ENCODE data around the gene WIPF3. TPM values are rescaled to one million over a fixed set of nuclear protein-coding genes. Genes with fewer than 3 reads are reported as not detected.
"Not testable (repeated sequence)": the region's sequence is repeated elsewhere in the genome, so short reads cannot be mapped to it uniquely, and the experiment has no call there.

The WIPF3 gene
- total RNA-seq, 1 donor from 2014 or later: 0.65 TPM

- no peak overlapping the region for H3K4me3 Mint-ChIP-seq (ENCODE audit: unreplicated experiment)
- H3K36me3 Mint-ChIP-seq (ENCODE audit: low read depth): no peaks in the 10 kb centered on the region
- H3K4me1 Mint-ChIP-seq (ENCODE audit: low read depth): no peaks in the 10 kb centered on the region
- no peaks in the 10 kb centered on the region for H3K9me3 Mint-ChIP-seq (ENCODE audit: low read depth)
- TF ChIP-seq CTCF (IDR thresholded peaks at IDR 0.05): no peak
- no peak overlapping the region for H3K27ac Mint-ChIP-seq (ENCODE audit: unreplicated experiment)
- DNase-seq (ENCODE audit: low spot score): no peak
- H3K27me3 Mint-ChIP-seq (ENCODE audit: low read depth): peaks cover 4% of the 10 kb centered on the region
These were observed 83.9 kb downstream of the WIPF3 start for GRCh38 chr7:29890251-29890650.

DNA sequence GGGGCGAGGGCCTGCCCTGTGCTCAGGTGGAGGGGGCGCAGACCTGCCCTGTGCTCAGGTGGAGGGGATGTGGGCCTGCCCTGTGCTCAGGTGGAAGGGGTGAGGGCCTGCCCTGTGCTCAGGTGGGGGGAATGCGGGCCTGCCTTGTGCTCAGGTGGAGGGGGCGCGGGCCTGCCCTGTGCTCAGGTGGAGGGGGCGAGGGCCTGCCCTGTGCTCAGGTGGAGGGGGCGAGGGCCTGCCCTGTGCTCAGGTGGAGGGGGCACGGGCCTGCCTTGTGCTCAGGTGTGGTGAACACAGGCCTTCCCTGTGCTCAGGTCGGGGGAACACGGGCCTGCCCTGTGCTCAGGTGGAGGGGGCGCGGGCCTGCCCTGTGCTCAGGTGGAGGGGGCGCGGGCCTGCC lies 84.5 kb downstream of the WIPF3 start:
- H3K4me1 Mint-ChIP-seq (ENCODE audit: low read depth); H3K9me3 Mint-ChIP-seq (ENCODE audit: low read depth); H3K27me3 Mint-ChIP-seq (ENCODE audit: low read depth): not testable (repeated sequence)

DNA sequence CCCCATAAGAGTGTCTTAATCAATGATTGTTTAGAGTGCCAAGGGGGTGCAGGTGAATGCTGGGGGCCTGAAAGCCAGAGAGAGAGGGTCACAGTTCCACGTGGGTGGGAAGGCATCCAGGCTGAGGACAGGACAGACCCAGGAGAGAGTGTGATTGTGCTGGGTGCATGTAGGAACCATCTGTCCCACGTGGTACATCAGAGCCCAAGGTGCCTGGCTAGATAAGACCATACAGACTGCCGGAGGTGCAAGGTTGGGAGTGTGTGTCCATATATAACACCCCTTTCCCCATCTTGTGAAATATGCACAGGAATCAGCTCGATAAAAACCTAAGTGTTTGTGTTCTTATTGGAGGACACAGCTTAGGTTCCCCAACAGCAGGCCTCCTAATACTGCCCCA lies 85.5 kb downstream of the WIPF3 start:
- H3K4me3 Mint-ChIP-seq (ENCODE audit: unreplicated experiment): no peak overlapping the region

More for the DNA sequence above, 84.5 kb downstream of the WIPF3 start:
- not testable (repeated sequence) for H3K36me3 Mint-ChIP-seq (ENCODE audit: low read depth); H3K27ac Mint-ChIP-seq (ENCODE audit: unreplicated experiment); H3K4me3 Mint-ChIP-seq (ENCODE audit: unreplicated experiment); DNase-seq (ENCODE audit: low spot score)

DNA sequence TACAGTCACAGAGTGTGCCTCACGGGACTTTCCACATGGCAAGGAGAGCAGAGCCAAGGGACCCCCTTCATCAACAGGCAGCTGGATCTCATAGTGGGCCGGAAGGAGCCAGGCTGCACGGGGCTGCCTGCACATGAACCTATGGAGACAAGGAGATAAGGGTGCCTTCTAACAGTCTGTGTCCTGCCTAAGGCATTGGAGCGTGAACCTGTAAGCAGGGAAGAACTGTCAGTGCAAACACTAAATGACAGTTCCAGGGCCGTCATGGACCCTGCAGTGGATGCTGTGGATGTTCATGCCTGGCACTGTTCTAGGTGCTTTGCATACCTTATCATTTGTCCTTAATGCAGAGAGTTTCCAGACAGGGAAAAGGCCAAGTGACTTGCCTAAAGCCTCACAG lies 85.9 kb downstream of the WIPF3 start:
- H3K36me3 Mint-ChIP-seq (ENCODE audit: low read depth): peaks cover 3% of the 10 kb centered on the region
- no peak for DNase-seq (ENCODE audit: low spot score)
- H3K4me3 Mint-ChIP-seq (ENCODE audit: unreplicated experiment): no peak overlapping the region
- peaks cover 3% of the 10 kb centered on the region for H3K27me3 Mint-ChIP-seq (ENCODE audit: low read depth)
- H3K4me1 Mint-ChIP-seq (ENCODE audit: low read depth): no peaks in the 10 kb centered on the region
- no peak for TF ChIP-seq CTCF (IDR thresholded peaks at IDR 0.05)
- no peak overlapping the region for H3K27ac Mint-ChIP-seq (ENCODE audit: unreplicated experiment)
- peaks cover 4% of the 10 kb centered on the region for H3K9me3 Mint-ChIP-seq (ENCODE audit: low read depth)

More for the DNA sequence above, 85.5 kb downstream of the WIPF3 start:
- Mint-ChIP-seq H3K27ac (ENCODE audit: unreplicated experiment) (no peak overlapping the region), H3K4me1 (ENCODE audit: low read depth) (no peaks in the 10 kb centered on the region), H3K36me3 (ENCODE audit: low read depth) (peaks cover under 1% of the 10 kb centered on the region), H3K9me3 (ENCODE audit: low read depth) (peaks cover 1% of the 10 kb centered on the region), H3K27me3 (ENCODE audit: low read depth) (peaks cover 3% of the 10 kb centered on the region)
- no peak for DNase-seq (ENCODE audit: low spot score)
- TF ChIP-seq CTCF (IDR thresholded peaks at IDR 0.05): no peak

GRCh38 chr7:29893351-29893965 lies 87.2 kb downstream of the WIPF3 start:
- Mint-ChIP-seq H3K36me3 (ENCODE audit: low read depth) (peaks cover 3% of the 10 kb centered on the region), H3K27me3 (ENCODE audit: low read depth) (peaks cover 3% of the 10 kb centered on the region), H3K9me3 (ENCODE audit: low read depth) (peaks cover 11% of the 10 kb centered on the region), H3K4me3 (ENCODE audit: unreplicated experiment) (no peak overlapping the region), H3K4me1 (ENCODE audit: low read depth) (no peaks in the 10 kb centered on the region), H3K27ac (ENCODE audit: unreplicated experiment) (no peak overlapping the region)
- no peak for DNase-seq (ENCODE audit: low spot score)
- TF ChIP-seq CTCF (IDR thresholded peaks at IDR 0.05): no peak

DNA sequence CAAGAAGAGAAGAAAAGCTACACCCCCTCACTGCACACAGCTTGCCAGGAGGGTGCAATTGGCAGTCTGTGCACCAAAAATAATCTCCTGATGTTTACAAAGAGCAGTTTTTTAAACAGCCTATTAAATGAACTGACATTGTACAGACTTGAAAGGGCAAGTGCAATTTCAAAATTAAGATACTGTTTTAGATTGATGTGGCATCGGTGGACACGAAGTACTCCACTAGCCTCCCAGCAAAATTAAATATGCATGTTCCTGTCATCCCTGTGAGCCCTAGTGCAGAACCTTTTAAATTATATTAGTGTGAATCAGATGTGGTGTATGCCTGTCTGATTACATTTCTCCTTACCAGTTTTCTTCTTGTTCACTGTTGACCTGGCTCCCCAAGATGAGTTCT lies 87.9 kb downstream of the WIPF3 start:
- H3K27ac Mint-ChIP-seq (ENCODE audit: unreplicated experiment): no peak overlapping the region
- H3K9me3 Mint-ChIP-seq (ENCODE audit: low read depth): peaks cover 16% of the 10 kb centered on the region
- H3K4me1 Mint-ChIP-seq (ENCODE audit: low read depth): no peaks in the 10 kb centered on the region
- H3K4me3 Mint-ChIP-seq (ENCODE audit: unreplicated experiment): no peak overlapping the region
- DNase-seq (ENCODE audit: low spot score): no peak
- peaks cover 3% of the 10 kb centered on the region for H3K36me3 Mint-ChIP-seq (ENCODE audit: low read depth)
- TF ChIP-seq CTCF (IDR thresholded peaks at IDR 0.05): no peak
- H3K27me3 Mint-ChIP-seq (ENCODE audit: low read depth): peaks cover 1% of the 10 kb centered on the region
